ENCODE measurements around the gene KLHL12. TPM values are rescaled to one million over a fixed set of nuclear protein-coding genes. Genes with fewer than 3 reads are reported as not detected.

The KLHL12 gene
- total and polyA plus RNA-seq, 2 of the 8 experiments (the other 6 are each of a cell fraction or from before 2014, with no cell fraction given), result 27.2 to 33.3 TPM

DNA sequence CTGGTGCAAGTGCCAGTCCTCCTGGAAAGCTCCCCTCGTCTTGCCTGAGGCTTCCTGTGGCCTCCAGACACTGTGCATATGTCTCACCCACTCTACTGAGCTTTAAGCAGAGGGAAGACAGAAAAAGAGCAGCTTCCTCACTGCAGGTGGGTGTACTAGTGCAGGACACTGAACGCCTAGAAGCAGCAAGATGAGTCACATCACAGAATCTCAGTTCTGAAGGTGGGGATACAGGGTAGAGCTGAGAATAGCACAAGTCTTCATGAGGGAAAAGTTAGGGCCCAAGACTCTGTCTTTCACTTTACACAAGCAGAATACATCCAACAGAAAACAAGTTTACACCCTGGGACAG, 78.9 kb downstream of the KLHL12 start:
- H3K9me3 ChIP-seq (ENCODE audit: insufficient read depth in 2 of 2, low read depth in 1 of 2, low read length in 1 of 2), result no peaks in the 10 kb centered on the region
- H4K5ac ChIP-seq (ENCODE audit: insufficient read length, low read depth, low read length), result no peak overlapping the region
- peaks cover 3 to 7% of the 10 kb centered on the region in 2 experiments for H4K20me1 ChIP-seq (replicated peaks in 1 of 2; ENCODE audit: control insufficient read depth in 1 of 2, insufficient read depth in 2 of 2, low read length in 2 of 2)
- no peak overlapping the region for H2BK120ac ChIP-seq (replicated peaks; ENCODE audit: low read depth, low read length)
- peaks cover 0 to 5% (median 0%) of the 10 kb centered on the region in 4 experiments; a peak in 1 of 7 replicates for H3K4me1 ChIP-seq (replicated peaks in 1 of 4; ENCODE audit: control insufficient read depth in 3 of 4, insufficient read depth in 4 of 4, low read length in 3 of 4)
- H3K23ac ChIP-seq (ENCODE audit: insufficient read length), result no peak overlapping the region
- H2BK15ac ChIP-seq (ENCODE audit: low read length), result no peak overlapping the region
- FAIRE-seq (no peak), DNase-seq (ENCODE audit: low read depth in 1 of 2, low spot score in 2 of 2) (no peak)
- H3K18ac ChIP-seq (ENCODE audit: extremely low read depth, low read length), result no peak overlapping the region
- no peak overlapping the region for H4K8ac ChIP-seq (ENCODE audit: extremely low read depth, insufficient read depth, low read length)
- H3K4me3 ChIP-seq (ENCODE audit: extremely low read depth in 1 of 4, insufficient read depth in 2 of 4, low read depth in 3 of 4, low read length in 4 of 4), result no peak overlapping the region
- H3K27me3 ChIP-seq (replicated peaks in 1 of 4; ENCODE audit: control insufficient read depth in 3 of 4, extremely low read depth in 1 of 4, insufficient read depth in 3 of 4, low read length in 3 of 4), result no peaks in the 10 kb centered on the region
- no peak overlapping the region for H2AK5ac ChIP-seq (ENCODE audit: low read depth, low read length)
- no peak overlapping the region for H3K14ac ChIP-seq (ENCODE audit: insufficient read length)
- peaks cover 2% of the 10 kb centered on the region; the same call in 1 of the 2 replicates for H3K79me1 ChIP-seq (ENCODE audit: low read depth, low read length)
- H3K4me2 ChIP-seq (ENCODE audit: insufficient read depth in 1 of 2, low read depth in 2 of 2, low read length in 2 of 2), result no peak overlapping the region
- no peak overlapping the region for H2BK5ac ChIP-seq (ENCODE audit: low read depth, low read length)
- no peak overlapping the region for H3K27ac ChIP-seq (ENCODE audit: low read depth, low read length)
- H3K9ac ChIP-seq (replicated peaks in 1 of 4; ENCODE audit: extremely low read depth in 1 of 4, low read depth in 3 of 4, low read length in 3 of 4), result no peak overlapping the region
- 79% methylated on average over 2 of the region's 2 CpGs; no CpG with 5 or more reads in 1 of the 2 experiments for WGBS, 2 experiments (ENCODE audit: extremely low coverage in 1 of 2, insufficient coverage in 1 of 2, insufficient read length in 1 of 2, insufficient replicate concordance in 2 of 2, low coverage in 1 of 2, low lambda C conversion rate in 2 of 2, missing lambda C conversion rate in 1 of 2)
- no peak overlapping the region for H2AFZ ChIP-seq (ENCODE audit: low read length)
- peaks cover 3 to 13% (median 10%) of the 10 kb centered on the region in 4 experiments; a peak in 6 of 8 replicates for H3K36me3 ChIP-seq (ENCODE audit: control insufficient read depth in 2 of 4, insufficient read depth in 4 of 4, low read length in 3 of 4)
- ChIA-PET POLR2A (ENCODE audit: partially characterized antibody) (interaction anchor here (0.5 to 6.6 kb wide), 8 partner anchors 10 to 73 kb away, joined by 3 to 46 read pairs (median 4); partner anchors contain the start of genes KDM5B and PCAT6), CTCF (ENCODE audit: partially characterized antibody) (interaction anchor here (1.2 kb wide), 1 partner anchor 33 kb away, joined by 3 read pairs; no protein-coding TSS in a partner anchor)
- no peak overlapping the region for H3K4ac ChIP-seq (replicated peaks; ENCODE audit: insufficient read length, low read depth, low read length)
- H2BK20ac ChIP-seq (ENCODE audit: low read length), result no peak overlapping the region
- no peak overlapping the region for H3K56ac ChIP-seq (replicated peaks; ENCODE audit: insufficient read length, low read depth, low read length)
- H3K23me2 ChIP-seq (ENCODE audit: low read depth, low read length), result no peaks in the 10 kb centered on the region
- H2BK12ac ChIP-seq (ENCODE audit: low read depth, low read length), result no peak overlapping the region
- H4K91ac ChIP-seq (replicated peaks; ENCODE audit: insufficient read length, low read length), result no peak overlapping the region
- H3K79me2 ChIP-seq (ENCODE audit: control insufficient read depth in 1 of 2, insufficient read depth in 2 of 2, low read length in 2 of 2), result no peaks in the 10 kb centered on the region; a peak in 1 of 4 replicates
- TF ChIP-seq SIN3A (conservative IDR thresholded peaks at IDR 0.05 in 1 of 2, IDR thresholded peaks at IDR 0.05 in 1 of 2; ENCODE audit: low read depth in 1 of 2, low read length in 2 of 2) (no peak), KDM5A (IDR thresholded peaks at IDR 0.05; ENCODE audit: low read length) (no peak), JUN (IDR thresholded peaks at IDR 0.05; ENCODE audit: low read depth, low read length) (no peak), TAF1 (IDR thresholded peaks at IDR 0.05; ENCODE audit: low read depth, low read length) (no peak), SUZ12 (IDR thresholded peaks at IDR 0.05; ENCODE audit: low read length) (no peak), POU5F1 (IDR thresholded peaks at IDR 0.05; ENCODE audit: low read depth, low read length) (no peak), SRF (IDR thresholded peaks at IDR 0.05; ENCODE audit: low read depth, low read length) (no peak), SIX5 (IDR thresholded peaks at IDR 0.05; ENCODE audit: low read depth, low read length) (no peak), CEBPB (IDR thresholded peaks at IDR 0.05; ENCODE audit: low read depth, low read length) (no peak), CTBP2 (IDR thresholded peaks at IDR 0.05; ENCODE audit: borderline replicate concordance, insufficient read depth, insufficient read length, low read length) (no peak), RNF2 (IDR thresholded peaks at IDR 0.05; ENCODE audit: borderline replicate concordance, low read depth, low read length, missing control alignments, poor library complexity, severe bottlenecking) (no peak), HDAC6 (IDR thresholded peaks at IDR 0.05; ENCODE audit: low read depth, low read length) (no peak), SP1 (IDR thresholded peaks at IDR 0.05; ENCODE audit: low read depth, low read length) (no peak)
- TF ChIP-seq, protein P1, sequence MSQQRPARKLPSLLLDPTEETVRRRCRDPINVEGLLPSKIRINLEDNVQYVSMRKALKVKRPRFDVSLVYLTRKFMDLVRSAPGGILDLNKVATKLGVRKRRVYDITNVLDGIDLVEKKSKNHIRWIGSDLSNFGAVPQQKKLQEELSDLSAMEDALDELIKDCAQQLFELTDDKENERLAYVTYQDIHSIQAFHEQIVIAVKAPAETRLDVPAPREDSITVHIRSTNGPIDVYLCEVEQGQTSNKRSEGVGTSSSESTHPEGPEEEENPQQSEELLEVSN (IDR thresholded peaks at IDR 0.05), result no peak
